ENCODE results near the gene SLC4A3.

Gene SLC4A3

GRCh38 chr2:219684721-219685689 is 57.6 kb downstream of the SLC4A3 start:
- DNase-seq = peak; percentile 78

GRCh38 chr2:219687272-219687671 is 59.8 kb downstream of the SLC4A3 start:
- no peak for DNase-seq

GRCh38 chr2:219687882-219688559 is 60.6 kb downstream of the SLC4A3 start:
- no peak for DNase-seq

DNA sequence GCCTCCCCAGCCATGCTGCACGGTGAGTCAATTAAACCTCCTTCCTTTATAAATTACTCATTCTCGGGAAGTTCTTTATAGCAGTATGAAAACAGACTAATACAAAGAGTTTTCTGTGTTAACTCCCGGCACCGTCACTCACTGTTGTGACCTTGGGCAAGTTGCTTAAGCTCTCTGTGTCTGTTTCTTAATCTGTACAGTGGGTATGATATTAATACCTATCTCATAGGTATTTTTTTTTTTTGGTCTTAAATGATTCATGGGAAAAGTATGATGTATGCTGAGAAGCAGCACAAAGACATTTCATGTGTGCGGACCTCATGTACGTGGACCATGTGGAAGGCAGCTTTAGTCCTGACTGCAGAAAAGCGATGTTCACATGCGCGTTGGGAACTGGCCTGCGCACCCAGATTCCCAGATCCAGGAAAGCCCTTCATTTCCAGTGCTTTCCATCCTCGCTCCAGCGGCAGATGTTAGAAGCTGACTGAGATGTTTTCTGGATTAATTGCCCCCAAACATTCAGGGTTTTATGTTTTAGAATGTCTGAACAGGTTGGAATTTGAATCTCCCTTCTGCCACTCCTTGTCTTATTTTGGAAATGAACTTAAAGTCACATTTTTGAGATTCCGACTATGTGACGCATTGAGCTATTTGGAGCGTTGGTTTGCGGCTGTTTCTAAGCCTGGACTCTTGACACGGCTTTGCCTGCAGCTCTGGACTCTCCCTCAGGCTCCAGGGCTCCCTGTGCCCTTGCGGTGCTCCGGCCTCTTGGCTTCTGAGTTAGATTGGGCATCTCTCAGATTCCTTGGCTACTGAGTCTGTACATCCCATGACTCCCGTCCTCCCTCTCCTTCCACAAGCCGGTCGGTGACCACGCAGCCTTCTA is 61.4 kb downstream of the SLC4A3 start:
- no peak for DNase-seq

- no peak for DNase-seq
Observed at GRCh38 chr2:219689676-219690628, 62.5 kb downstream of the SLC4A3 start.

GRCh38 chr2:219691571-219691970 is 64.1 kb downstream of the SLC4A3 start:
- DNase-seq = no peak

Measured in activated effector memory CD4-positive, alpha-beta T cell treated with anti-CD3 and anti-CD28 coated beads, Interleukin-2, amount 50 U/mL, for 16 hours (primary cell).